HPDE6-E6E7 (cell line): Measurements from ENCODE around the gene PKDCC.

Source experiments
- DNase-seq: peaks from one replicate; pipeline ENCODE4 v3.0.0; 2011; ENCODE audit warnings: missing footprints; ENCODE audit errors: extremely low spot score

PKDCC gene

GRCh38 chr2:42105330-42106256, 57.8 kb downstream of the PKDCC start:
- DNase-seq = no peak

- DNase-seq = no peak
Measured at GRCh38 chr2:42106257-42106816, 58.5 kb downstream of the PKDCC start.

- no peak for DNase-seq
Measured at GRCh38 chr2:42107249-42108042, 59.6 kb downstream of the PKDCC start.
